ENCODE data around the gene FHAD1.
"Not testable (repeated sequence)": the region's sequence is repeated elsewhere in the genome, so short reads cannot be mapped to it uniquely, and the experiment has no call there.

FHAD1 gene

DNA sequence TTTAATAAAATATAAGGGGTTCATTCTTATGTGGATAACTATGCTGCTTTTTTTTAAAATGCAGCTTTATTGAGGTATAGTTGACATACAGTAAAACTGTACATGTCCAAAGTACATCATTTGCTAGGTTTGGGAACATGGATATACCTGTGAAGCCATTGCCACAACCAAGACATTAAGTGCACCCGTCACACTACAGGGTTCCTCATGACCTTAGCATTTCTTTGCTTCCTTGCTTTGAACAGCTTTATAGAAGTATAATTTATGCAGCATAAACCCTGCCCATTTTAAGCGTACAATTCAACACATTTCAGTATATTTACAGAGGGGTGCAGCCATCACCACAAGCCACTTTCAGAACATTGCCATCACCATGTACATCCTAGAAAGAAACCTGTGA is 26.3 kb downstream of the FHAD1 start:
- in situ Hi-C loops (cut with MboI; ENCODE audit: low sequenced_read_pairs) = no loop called here

DNA sequence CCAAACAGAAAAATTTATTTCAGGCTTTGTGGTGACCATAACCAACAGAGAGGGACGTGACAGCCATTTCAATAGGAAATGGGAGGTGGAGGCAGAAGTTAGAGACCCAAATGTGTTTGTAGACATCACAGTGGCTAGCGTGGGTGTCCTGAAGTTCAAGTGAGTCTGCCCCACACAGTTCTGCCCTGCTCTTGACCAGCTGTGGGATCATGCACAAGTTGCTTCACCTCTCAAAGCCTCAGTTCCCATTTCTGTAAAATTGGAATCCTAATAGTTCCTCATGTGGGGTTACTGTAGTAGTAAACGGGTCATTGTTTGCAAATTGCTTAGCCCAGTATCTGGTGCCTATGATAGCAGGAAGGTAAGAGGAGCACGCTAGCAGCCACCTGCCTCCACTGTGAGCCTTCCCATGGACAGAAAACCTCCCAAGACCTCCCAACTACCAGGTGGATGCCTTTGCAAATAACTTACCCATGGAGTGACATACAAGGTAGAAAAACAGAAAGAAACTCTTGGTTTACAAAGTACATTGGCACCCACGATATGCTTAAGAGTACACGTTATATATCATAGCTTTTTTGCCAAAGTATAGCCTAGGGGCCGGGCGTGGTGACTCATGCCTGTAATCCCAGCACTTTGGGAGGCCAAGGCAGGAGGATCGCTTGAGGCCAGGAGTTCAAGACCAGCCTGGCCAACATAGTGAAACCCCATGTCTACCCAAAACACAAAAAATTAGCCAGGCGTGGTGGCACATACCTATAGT is 29.1 kb downstream of the FHAD1 start:
- in situ Hi-C loops (cut with MboI; ENCODE audit: low sequenced_read_pairs) = no loop called here

DNA sequence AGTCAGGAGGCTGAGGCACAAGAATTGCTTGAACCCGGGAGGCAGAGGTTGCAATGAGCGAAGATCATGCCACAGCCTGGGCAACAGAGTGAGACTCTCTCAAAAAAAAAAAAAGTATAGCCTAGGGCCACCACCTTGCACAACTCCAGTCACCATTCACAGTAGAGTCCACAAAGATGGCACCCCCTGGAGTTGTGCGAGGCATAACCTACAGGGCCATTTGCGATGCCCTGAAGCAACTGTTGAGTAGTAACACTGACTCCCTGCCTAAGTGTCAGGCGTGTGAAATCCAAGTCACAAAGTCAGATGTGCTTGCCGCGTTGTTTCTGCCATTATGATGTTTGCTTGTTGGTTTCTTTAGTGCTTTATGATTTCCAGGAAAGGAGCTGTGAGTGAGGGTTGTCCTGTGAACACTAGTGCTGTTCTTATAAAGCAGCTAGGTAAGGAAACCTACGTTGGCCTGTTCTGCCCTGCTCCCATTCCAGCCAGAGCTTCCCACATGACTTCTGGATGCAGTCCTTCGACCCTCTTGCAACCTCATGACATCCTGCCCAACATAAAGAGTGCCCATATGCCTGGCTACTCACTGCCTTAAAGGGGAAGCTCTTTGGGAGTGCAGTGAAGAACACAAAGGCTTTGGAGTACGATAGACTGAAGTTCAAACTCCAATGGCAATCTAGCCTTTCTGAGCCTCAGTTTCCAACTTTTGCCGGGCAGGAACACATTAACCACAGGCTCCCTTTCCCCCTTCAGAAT is 29.8 kb downstream of the FHAD1 start:
- in situ Hi-C loops (cut with MboI; ENCODE audit: low sequenced_read_pairs) = no loop called here

DNA sequence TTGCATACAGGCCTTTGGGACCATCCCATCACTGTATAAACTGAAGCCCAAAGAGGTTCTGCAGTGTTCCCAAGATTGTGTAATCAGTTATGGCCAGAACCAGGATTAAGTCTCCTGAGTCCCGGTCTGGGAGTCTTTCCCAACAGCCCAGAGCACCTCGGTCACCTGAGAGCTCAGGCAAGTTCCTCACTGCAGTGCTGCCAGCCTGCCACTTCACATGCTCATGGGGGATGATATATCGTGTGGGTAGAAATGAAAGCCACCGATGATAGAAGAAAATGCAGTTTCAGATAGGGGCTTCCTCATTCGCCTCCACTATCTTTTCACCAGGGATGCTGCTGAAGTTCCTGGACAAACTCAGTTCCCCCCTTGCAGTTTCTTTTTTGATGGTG is 30.4 kb downstream of the FHAD1 start:
- in situ Hi-C loops (cut with MboI; ENCODE audit: low sequenced_read_pairs) = no loop called here

DNA sequence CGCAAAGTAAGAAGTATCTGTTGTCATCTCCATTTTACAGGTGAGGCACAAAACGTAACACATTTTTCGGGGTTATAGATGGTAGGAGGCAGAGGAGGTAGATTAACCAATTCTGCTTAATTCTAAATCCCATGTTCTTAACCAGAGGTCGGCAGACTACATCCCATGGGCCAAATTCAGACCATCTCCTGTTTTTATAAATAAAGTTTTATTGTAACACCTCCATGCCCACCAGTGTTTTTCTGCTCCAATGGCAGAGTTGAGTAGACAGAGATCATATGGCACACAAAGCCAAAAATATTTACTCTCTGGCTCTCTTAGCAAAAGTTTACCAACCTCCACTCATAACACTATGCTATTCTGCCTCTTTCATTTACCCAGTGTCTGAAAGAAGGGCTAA is 30.9 kb downstream of the FHAD1 start:
- in situ Hi-C loops (cut with MboI; ENCODE audit: low sequenced_read_pairs) = no loop called here

DNA sequence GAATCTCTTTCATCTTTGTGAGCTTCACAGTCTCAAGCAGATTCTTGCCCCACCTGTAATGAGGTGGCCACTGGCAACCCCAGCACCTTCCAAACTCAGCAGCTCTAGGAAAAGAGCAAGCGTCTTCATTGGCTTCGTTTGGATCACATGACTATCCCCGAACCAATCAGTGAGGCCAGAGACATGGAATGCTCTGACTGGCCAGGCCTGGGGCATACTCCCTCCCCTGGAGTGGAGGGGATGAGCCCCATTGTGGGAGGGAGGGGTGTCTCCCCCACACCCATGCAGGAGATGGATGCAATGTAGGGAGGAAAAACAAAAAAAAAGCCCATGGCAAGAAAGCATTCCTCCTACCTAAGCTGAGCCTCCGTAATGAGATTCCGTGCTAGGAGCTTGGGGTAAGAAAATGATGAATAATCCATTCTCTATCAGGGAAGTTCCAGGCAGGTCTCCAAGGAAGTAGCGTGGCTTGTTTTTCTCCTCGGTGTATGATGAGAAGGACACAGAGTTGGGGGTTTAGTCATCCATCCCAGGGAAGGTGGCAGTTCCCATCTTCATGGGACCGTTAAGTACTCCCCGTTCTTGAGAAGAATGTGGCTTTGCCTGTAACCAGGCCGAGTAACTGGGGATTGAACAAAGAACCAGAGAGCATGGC is 32.7 kb downstream of the FHAD1 start:
- in situ Hi-C loops (cut with MboI; ENCODE audit: low sequenced_read_pairs) = no loop called here

DNA sequence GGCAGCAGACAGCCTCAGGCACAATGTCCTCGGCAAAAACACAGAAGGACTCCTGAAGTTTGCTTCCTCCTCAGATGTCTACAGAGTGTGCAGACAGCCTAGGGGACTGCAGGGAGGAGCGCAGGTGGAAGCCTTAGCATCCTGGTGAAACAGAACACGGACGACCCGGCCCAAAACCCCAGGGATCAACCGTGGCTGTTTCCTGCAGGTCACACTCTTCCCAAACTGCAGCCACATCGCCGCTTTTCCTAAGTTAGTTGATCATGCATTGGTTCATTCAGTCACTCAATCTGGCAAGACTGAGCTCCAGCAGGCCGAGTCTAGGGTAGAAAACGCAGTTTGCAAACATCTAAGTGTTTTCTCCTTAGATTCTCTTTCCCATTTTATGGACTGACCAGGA is 33.4 kb downstream of the FHAD1 start:
- in situ Hi-C loops (cut with MboI; ENCODE audit: low sequenced_read_pairs) = no loop called here

DNA sequence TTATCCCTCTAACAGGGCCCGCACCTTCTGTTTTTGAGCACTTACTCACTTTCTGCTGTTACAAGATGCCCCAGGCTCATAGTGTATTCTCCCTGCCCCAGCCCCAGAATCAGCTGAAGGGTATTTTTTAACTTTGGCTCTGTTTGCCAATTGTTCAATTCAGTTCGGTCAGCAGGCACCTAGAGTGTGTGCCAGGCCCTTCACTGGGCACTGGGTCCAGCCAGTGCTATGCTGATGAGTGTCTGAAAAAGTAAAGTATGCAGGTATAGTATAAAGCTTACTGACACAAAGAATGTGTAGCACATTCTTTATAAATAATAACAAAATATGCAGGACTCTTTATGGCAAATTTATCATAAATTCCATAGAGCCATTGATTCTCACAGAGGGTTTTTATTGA is 35.0 kb downstream of the FHAD1 start:
- in situ Hi-C loops (cut with MboI; ENCODE audit: low sequenced_read_pairs) = no loop called here

DNA sequence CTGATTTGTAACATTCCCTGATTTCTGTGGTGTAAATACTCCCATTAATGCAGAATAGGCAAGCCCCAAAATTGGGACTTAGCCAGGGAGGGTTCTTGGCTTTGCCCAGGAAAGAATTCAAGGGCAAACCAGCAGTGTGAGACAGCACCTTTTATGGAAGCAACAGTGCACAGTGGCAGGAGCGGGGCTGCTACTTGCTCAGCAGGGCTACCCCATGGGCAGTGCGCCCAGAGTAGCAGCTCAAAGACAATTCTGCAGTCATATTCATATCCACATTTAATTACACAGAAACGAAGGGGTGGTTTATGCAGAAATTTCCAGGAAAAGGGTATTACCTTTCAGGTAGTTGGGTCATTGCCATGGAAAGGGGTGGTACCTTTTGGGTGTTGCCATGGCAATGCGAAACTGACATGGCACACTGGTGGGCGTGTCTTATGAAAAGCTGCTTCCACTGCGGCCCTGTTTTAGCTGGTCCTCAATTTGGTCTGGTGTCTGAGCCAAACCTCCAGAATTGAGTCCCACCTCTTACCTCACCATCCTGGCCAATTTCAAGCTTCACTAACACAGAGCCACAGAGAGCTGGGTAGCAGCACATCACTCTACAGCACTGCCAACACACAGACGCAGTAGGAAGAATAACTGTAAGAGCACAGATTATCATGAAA is 35.9 kb downstream of the FHAD1 start:
- in situ Hi-C loops (cut with MboI; ENCODE audit: low sequenced_read_pairs) = no loop called here

DNA sequence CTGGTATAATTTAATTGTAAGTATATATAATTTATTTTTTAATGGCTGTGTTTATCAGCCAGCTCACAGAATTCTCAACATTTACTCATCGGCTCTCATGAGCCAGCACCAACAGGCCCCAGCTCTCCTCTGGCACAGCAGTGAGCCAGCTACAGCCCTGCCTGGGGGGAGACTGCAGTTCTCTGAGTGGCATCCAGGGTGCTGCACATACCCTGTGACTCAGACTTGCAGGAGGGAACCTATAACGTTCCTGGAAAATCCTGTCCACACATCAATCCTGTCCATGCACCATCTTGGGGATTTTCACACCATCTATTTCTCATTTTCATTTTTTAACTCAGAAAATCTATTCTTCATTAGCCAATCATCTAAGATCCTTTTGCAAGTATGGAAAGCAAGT is 36.5 kb downstream of the FHAD1 start:
- in situ Hi-C loops (cut with MboI; ENCODE audit: low sequenced_read_pairs) = no loop called here

DNA sequence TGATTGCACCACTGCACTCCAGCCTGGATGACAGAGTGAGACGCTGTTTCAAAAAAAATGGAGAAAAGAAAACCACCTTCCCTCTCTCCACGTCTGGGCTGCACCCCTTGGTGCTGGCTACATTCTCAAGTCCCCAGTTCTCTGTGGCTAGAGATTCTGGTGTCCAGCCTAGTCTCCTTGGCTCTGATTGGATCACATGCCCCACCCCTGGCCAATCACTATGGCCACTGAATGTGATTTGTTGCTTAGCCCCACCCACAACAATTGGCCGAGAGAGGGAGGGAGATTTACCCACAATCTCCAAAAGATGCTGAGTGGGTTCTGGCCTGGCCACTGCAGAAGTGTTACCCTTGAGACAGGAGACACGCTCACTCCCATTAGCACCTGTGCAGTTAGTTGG is 39.4 kb downstream of the FHAD1 start:
- in situ Hi-C loops (cut with MboI; ENCODE audit: low sequenced_read_pairs) = no loop called here

DNA sequence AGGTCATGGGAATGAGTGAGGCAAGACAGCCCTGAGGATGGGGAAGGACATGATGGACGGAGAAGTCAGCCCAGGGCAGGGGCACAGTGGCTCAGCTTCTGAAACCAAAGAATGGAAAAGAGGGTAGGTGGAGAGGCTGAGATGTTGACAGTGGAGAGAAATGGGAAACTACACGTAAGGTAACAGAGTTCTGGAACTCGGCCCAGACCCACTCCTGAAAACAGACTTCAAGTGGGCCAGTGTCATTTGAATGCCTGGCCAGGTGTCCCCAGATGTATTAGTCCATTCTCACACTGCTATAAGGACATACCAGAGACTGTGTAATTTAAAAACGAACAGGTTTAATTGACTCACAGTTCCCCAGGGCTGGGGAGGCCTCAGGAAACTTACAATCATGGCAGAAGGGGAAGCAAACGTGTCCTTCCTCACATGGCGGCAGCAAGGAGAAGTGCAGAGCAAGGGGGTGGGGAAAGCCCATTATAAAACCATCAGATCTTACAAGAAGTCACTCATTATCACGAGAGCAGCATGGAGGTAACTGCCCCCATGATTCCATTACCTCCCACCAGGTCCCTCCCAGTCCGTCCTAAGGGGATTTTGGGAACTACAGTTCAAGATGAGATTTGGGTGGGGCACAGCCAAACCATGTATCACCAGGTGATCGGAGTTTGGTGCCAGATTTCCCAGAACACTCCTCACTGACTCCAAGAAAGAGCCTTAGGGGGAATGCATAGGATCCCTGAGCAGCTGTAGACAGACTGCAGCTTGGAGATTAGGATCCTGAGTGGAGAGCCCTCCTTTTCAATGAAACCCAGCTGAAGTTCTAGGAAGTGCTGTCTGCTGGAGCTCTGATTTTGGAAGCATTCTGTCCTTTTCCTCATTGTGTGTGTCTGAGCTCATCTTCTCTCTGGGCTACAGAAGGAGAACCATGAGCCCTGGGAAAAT is 40.3 kb downstream of the FHAD1 start:
- in situ Hi-C loops (cut with MboI; ENCODE audit: low sequenced_read_pairs) = no loop called here

DNA sequence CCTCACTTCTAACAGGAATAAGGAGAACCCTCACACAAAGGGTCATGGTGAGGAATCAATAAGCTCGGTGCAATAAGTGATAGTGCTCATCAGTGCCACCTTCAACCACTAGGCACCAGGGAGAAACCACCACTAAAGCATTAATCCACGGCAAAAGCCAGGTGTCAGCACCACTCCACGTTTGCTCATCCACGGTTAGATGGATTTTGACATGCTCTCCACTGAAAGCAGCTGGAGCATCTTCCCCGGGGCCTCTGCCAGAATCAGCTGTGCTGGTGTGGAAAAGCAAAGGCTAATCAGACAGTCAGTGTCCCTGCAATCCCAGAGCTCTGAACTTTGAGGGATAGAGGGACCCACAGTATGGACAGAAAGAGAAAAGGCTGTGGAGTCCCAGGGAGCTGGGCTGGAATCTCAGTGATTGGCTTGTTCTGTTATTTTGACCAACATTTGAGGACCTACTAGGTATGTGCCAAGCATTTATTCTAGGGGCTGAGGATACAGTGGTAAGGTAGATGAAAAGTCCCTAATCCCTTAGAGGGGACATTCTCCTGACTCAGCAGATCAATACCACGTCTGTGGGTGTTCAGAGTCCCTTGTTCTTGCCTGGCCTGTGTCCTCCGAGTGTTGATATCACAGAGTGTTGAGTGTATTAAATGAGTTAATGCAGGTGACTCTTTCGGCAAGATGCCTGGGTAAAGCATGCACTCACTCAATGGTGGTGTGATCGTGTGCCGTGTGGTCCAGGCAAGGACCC is 41.3 kb downstream of the FHAD1 start:
- in situ Hi-C loops (cut with MboI; ENCODE audit: low sequenced_read_pairs) = no loop called here

DNA sequence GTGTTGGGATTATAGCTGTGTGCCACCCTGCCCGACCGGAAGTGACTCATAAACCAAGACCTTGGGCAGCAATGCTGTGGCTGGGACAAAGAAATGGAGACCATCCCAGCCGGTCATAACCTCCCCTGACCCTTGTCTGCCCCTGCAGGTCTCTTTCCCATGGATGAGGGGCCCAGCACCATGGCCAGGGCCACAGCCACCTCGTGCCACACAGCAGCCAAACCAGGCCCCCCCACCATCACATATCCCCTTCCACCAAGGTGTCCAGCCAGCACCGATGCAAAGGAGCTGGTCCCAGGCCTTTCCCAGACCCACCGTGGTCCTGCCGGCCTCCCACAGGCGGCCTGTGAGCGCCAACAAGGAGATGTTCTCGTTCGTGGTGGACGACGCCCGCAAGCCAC is 42.2 kb downstream of the FHAD1 start:
- in situ Hi-C loops (cut with MboI; ENCODE audit: low sequenced_read_pairs) = no loop called here

DNA sequence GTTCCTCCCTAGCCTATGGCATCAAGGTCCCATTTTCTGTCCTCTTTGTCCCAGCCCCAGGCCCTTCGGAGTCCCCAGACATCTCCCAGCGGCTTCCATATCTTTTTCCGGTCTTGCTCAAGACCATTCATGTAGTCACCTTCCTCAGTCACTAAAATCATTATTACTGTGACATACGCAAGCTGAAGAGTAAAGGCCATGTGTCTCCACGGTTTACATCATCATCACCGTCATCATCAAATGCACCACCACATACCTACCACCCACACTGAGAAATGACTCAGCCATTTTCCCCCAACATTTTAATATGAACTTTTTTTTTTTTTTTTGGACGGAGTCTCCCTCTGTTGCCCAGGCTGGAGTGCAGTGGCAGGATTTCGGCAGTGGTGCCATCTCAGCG is 43.4 kb downstream of the FHAD1 start:
- in situ Hi-C loops (cut with MboI; ENCODE audit: low sequenced_read_pairs) = no loop called here

DNA sequence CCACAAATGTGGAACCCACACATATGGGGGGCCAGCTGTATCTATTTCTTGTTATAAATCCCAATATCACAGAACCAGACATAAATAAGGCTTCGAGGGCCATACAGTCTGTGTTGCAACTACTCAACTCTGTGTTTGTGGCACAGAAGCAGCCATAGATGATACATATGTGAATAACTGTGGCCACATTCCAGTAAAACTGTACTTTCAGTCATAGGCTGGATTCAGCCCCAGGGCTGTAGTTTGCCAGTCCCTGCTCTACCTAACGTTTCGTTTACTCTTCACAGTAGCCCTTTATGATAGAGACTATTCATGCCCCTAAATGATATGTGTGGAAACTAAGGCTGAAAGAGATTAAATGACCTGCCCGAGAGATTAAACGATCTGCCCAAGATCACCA is 48.7 kb downstream of the FHAD1 start:
- in situ Hi-C loops (cut with MboI; ENCODE audit: low sequenced_read_pairs) = no loop called here

DNA sequence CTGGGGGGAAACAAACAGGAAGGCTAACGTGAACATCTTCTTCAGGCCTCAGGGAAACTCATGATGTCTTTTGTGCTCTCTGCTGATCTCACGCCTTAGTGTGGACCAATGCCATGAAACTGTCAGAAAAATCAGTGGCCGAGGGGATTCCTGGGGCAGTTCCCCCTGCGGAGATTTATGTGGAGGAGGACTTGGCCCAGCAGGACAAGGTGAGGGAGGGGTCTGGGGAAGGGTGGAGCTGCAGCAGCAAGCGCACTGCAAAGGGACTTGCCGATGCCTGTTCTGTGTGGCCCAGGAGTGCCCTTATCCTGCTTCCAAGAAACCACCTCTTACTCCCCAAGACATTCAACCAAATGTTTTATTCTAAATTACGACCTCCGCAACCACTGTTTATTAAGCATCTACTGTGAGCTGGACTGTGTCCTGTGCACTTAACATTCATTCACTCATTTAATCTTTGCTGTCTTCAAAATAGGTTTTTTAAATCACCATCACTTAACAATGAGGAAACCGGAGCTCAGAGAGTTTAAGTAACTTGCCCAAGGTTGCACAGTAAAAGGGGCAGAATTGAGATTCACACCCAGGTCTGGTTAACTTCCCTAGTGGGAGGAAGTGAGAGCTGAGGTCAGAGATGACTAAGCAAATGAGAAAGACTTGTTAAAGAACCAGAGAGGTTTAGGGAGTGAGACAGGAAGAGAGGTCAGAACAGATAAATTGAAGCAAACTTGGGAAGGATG is 49.7 kb downstream of the FHAD1 start:
- in situ Hi-C loops (cut with MboI; ENCODE audit: low sequenced_read_pairs) = no loop called here

DNA sequence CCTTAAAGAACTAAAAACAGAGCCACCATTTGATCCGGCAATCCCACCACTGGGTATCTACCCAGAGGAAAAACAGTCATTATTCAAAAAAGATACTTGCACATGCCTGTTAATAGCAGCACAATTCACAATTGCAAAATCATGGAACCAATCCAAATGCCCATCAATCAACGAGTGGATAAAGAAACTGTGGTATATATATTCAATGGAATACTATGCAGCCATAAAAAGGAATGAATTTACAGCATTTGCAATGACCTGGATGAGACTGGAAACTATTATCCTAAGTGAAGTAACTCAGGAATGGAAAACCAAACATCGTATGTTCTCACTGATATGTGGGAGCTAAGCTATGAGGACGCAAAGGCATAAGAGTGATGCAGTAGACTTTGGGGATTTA is 51.0 kb downstream of the FHAD1 start:
- in situ Hi-C loops (cut with MboI; ENCODE audit: low sequenced_read_pairs) = not testable (repeated sequence)

DNA sequence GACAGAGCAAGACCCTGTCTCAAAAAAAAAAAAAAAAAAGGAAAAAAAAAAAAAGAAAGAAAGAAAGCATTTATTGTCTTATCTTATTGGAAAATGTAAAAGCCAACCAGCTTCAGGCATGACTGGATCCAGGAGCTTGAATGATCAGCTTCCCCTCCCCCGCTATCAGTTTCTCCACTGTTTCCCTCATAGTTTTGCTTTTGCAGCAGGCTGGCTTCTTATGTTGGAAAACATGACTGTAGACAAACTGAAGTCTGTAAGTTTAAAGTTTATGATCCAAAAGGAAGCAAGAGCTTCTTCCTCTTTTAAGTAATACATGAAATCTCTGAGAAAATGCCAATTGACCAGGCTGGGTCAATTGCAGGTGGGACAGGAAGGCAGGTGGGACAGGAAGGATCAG is 52.2 kb downstream of the FHAD1 start:
- in situ Hi-C loops (cut with MboI; ENCODE audit: low sequenced_read_pairs) = no loop called here
